IPS DF 19.7 (cell line): ENCODE results near the gene NCOA3.
"Not testable (repeated sequence)": the region's sequence is repeated elsewhere in the genome, so short reads cannot be mapped to it uniquely, and the experiment has no call there.

Experiments used
- DNase-seq: peaks from one replicate; pipeline ENCODE4 v3.0.0-alpha.2; 2013; ENCODE audit warnings: low read depth, low spot score

Gene NCOA3

DNA sequence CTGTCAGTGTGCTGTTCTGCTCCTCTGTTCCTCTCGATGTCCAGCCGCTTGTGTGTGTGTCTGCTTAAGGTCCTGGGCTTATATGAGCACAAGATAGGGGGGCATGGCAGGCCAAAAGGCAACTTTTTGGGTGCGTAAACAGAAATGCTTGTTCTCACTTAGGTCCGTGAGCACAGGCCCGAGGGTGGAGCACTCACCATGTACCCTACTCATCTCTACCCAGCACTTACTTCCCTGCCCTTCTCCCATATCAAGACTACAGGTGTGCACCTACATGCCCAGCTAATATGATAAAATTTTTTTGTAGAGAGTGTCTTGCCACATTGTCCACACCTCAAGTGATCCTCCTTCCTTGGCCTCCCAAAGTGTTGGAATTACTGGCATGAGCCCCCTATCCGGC, 34.3 kb downstream of the NCOA3 start:
- DNase-seq = no peak

DNA sequence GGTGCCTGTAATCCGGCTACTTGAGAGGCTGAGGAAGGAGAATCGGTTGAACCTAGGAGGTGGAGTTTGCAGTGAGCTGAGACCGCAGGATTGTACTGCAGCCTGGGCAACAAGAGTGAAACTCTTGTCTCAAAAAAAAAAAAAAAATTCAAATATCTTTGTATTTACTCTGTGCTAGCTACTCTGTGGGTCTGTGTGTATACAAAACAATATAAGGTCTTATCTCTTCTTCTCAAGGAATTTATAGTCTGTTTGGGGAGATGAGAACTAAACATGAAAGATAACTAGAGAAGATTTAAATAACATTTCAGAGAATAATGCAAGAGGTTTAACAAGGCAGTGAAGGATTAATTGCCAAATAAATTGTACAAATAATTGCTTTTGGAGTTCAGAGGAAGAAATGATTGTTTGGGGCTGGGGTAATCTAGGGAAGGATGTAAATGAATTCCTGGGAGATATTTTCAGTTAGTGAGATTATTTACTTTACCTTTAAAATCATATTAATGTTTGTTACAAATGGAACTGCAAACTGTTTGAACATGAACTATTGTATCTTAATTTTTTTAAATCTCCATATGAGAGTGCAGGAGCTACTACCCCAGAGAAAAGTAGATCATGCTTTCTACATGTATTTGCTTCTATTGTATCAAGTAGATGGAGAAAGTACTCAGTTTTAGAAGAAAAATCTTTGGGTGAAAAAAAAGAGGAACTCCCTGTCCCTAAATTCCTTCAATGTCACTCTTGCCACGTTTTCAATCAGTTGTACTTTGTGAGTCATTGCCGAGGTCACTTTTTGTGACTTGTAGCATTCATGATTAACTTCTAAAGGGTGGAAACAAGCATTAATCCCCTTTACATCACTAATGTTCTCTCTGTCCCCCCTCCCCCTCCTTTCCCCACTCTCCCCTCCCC, 39.0 kb downstream of the NCOA3 start:
- no peak for DNase-seq

DNA sequence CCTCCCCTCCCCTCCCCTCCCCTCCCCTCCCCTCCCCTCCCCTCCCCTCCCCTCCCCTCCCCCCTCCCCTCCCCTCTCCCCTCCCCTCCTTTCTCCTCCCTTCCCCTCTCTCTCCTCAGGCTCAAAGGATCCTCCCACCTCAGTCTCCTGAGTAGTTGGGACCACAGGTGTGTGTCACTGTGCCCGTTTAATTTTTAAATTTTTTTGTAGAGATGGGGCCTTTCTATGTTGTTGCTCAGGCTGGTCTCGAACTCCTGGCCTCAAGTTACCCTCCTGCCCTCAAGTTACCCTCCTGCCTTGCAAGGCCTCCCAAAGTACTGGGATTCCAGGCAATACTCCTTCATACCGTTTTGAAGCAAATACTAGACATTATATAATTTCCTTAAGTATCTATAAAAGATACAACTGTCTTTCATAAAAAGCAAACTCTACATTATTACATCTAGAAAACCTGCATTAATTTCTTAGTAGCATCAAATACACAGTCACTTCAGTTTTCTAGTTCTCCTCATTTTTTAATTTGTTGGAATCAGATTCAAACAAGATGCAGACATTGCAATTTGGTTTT, 39.8 kb downstream of the NCOA3 start:
- no peak for DNase-seq

DNA sequence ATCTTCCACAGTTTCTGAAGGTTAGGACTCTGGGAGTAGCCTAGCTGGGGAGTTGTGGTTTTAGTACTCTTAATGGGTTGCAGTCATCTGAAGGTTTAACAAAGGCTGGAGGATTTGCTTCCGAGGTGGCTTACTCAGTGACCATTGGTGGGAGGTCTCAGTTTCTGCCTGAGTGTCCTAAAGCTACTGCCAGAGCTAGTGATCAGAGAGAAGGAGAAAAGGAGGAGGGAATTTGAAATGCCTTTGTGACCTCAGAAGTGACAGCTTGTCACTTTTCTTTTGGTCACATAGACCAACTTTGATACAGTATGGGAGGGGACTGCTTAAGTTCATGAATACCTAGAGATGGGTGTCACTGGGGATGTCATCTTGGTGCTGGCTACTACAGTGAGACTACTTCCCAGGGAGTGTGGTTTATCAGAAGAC, 41.3 kb downstream of the NCOA3 start:
- no peak for DNase-seq

DNA sequence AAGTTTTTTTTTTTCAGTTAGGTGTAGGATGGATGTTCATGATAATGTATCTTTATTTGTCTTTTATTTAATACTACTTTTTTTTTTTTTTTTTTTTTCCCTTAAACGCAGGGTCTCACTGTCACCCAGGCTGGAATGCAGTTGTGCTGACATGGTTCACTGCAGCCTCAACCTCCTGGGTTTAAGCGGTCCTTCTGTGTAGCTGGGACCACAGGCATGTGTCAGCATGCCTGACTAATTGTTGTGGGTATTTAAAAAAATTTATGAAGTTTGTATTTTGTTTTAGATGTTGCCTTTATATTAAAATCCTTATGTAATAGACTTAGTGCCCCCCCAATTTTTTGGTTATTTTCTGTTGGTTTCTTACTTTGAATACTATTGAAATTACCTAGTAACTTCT, 42.6 kb downstream of the NCOA3 start:
- DNase-seq = no peak

DNA sequence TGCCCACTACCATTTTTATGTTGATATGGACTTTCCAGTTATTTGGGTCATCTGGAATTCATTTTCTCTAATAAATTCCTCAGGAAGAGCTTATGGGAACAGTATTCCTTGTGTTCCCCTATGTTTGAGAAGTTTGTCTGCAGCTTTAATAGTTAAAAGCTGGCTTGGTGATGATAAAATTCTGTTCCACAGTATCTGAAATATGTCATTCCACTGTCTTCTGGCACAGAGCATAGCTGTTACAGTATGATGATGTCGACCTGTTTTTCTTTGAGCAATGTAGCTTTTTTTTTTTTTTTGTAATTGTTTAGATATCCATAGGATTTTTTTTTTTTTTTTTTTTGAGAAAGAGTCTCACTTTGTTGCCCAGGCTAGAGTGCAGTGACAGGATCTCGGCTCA, 43.2 kb downstream of the NCOA3 start:
- DNase-seq = no peak

DNA sequence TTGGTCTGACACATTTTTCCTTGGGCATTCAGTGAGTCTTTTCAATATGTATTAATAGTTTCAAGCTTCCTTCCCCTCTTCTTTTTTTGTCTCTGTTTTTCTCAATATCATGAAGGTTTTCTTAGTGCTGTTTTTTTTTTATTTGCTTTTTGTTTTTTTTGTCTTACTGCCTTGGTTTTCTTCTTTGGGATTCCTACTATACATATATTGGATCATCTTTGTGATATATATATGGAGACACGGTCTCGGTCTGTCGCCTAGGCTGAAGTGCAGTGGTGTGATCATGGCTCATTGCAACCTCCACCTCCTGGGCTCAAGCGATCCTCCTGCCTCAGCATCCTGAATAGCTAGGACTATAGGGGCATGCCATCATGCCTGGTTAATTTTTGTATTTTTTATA, 43.8 kb downstream of the NCOA3 start:
- no peak for DNase-seq

DNA sequence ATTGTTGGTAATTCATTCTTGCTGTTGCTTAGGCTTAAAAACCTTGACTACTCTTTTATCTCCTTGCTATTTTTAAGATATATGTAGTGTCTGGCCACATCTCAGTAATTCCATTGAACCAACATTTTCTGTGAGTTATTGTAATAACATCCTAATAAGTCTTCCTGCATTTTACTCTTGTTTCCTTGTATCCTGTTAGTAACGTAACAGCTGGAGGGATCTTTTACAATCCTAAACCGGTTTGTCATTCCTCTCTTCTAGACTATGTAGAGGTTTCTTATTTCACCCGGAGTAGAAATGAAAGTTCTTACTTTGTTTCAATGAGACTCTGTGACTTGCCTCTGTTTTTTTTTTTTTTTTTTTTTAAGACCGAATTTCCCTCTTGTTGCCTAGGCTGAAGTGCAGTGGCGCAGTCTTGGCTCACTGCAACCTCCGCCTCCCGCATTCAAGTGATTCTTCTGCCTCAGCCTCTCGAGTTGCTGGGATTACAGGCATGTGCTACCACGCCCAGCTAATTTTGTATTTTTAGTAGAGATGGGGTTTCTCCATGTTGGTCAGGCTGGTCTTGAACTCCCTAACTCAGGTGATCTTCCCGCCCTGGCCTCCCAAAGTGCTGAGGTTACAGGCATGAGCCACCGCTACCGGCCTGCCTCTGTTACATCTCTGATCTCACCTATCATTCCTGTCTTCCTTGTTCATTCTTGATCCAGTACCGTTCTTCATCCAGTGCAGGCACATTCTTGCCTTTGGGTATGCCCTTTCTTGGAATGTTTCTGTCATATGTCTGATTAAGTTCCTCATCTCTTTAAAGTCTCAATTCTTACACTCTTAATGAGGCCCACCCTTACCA, 44.7 kb downstream of the NCOA3 start:
- no peak for DNase-seq

DNA sequence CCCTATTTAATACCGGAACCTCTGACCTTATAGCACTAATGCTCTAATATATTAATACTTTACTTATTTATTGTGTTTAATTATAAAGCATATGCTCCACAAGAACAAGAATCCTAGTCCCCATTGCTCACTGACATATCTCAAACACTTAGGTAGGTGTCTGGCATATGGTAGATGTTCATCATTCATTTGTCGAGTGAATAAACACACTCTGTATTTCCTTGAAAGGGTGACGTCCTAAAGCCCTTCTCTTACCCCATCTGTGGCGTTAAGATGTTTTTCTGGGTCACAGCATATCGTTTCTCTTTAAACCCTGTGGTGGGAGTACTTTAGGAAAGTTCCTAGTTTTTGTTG, 45.3 kb downstream of the NCOA3 start:
- no peak for DNase-seq

DNA sequence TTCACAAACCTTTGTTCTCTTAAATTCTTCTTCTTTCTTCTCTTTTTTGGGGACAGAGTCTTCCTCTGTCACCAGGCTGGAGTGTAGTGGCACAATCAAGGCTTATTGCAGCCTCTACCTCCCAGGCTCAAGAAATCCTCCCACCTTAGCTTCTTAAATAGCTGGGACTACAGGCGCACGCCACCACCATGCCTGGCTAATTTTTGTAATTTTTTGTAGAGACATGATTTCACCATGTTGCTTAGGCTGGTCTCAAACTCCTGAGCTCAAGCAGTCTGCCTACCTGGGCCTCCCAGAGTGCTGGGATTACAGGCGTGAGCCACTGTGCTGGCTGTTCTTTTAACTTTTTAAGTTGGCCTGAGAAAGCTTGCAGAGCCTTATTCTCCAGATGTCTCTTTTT, 48.0 kb downstream of the NCOA3 start:
- no peak for DNase-seq

DNA sequence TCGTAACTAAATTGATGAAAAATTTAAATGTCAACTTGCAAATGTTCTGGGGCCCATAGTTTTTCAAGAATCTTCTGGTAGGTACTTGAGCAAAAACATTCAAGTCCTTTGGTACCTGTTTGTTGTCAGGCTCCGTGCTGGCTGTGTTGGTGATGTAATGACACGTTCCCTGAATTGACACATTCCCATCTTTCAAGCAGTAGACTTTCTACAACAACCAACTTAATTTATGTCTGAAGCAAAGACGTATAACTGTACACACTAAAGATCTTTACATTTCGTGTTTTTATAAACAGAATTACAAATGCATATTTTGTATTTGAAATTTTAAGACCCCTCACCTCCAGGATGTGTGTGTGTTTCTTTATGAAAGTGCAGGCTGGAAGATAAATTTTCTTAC, 49.5 kb downstream of the NCOA3 start:
- no peak for DNase-seq

DNA sequence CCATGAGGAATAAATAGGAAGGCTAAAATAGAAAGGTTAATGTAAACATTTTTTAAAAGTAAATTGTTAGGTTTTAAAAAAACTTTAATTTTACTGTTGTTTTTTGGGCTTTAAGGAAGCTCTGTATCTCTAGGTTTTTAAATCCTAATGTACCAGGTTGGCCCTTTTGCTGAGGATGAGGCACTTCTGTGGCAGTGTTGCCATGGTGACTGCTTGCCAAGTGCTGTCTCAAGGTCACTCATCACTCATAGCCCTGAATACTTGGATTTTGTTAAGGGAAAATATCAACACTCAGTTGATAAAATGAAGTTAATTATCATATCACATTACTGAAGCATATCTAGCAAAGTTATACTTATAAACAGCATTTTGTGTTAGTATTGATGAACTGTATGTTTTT, 50.2 kb downstream of the NCOA3 start:
- DNase-seq = no peak

DNA sequence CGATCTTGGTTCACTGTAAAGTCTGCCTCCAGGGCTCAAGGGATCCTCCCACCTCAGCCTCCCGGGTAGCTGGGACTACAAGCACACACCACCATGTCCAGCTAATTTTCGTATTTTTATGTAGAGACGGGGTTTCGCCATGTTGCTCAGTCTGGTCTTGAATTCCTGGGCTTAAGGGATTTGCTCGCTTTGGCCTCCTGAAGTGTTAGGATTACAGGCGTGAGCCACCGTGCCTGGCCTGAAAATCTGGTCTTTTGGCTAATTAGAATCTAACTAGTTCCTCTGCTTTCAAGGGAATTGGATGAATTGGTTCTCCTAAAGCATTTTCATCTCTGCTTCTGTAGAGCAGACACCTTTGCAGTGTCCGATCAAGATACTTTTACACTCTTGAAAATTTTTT, 51.3 kb downstream of the NCOA3 start:
- DNase-seq = no peak

DNA sequence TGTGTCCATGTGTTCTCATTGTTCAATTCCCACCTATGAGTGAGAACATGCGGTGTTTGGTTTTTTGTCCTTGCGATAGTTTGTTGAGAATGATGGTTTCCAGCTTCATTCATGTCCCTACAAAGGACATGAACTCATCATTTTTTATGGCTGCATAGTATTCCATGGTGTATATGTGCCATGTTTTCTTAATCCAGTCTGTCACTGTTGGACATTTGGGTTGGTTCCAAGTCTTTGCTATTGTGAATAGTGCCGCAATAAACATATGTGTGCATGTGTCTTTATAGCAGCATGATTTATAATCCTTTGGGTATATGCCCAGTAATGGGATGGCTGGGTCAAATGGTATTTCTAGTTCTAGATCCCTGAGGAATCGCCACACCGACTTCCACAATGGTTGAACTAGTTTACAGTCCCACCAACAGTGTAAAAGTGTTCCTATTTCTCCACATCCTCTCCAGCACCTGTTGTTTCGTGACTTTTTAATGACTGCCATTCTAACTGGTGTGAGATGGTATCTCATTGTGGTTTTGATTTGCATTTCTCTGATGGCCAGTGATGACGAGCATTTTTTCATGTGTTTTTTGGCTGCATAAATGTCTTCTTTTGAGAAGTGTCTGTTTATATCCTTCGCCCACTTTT, 52.0 kb downstream of the NCOA3 start:
- DNase-seq = not testable (repeated sequence)

DNA sequence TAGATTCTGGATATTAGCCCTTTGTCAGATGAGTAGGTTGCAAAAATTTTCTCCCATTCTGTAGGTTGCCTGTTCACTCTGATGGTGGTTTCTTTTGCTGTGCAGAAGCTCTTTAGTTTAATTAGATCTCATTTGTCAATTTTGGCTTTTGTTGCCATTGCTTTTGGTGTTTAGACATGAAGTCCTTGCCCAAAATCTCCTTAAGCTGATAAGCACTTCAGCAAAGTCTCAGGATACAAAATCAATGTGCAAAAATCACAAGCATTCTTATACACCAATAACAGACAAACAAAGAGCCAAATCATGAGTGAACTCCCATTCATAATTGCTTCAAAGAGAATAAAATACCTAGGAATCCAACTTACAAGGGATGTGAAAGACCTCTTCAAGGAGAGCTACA, 52.6 kb downstream of the NCOA3 start:
- not testable (repeated sequence) for DNase-seq

DNA sequence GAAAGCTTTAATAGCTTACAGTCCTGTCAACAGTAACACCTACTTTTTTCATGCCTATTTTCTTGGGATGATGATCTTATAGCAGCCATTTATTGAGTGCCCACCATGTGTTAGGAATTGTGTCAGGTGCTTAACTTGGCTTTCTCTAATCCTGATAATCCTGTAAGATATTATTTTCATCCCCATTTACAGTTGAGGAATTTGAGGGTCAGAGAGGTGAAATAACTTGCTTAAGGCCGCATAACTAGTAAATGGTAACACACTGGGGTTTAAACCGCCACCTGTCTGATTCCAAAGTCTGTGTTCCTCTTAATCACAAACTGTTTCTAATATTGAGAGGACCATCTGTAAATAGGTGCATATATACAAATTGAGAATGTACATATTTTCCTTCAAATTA, 55.5 kb downstream of the NCOA3 start:
- no peak for DNase-seq

DNA sequence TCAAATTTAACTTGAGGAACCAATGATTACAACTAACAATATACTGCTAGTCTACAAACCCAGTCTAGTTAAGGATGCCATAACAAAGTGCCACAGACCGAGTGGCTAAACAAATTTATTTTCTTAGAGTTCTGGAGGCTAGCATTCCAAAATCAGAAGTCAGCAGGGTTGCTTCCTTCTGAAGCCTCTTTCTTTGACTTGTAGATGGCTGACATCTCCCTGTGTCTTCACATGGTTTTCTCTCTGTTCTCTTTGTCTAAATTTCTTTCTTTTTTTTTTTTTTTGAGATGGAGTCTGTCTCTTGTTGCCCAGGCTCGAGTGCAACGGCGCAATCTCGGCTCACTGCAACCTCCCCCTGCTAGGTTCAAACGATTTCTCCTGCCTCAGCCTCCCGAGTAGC, 56.1 kb downstream of the NCOA3 start:
- no peak for DNase-seq

DNA sequence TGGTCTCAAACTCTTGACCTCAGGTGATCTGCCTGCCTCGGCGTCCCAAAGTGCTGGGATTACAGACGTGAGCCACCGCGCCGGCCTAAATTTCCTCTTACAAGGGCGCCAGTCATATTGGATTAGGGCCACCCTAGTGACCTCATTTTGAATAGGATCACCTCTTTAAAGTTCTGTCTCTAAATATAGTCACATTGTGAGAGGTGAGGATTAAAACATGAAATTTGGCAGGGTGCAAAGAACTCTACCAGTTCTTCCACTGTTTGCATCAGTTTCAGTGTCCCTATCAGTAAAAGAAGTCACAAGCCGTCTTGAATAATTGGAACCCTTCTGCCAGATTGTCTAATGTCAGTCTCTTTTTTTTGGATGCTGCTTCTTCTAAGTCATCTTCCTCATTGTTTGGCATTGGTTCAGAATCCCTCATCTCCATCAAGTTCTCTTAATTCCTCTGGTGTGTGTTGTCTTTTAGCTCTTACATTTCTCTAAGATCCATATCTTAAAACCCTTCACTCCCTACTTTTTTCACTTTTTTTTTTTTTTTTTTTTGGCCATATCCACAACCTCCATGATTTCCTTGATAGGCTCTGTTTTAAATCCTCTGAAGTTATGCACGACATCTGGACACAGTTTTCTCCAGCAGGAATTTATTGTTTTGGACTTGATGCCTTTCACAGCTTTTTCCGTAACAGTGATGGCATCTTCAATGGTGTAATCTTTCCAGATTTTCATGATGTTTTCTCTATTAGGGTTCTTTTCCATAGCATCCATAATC, 56.8 kb downstream of the NCOA3 start:
- no peak for DNase-seq

DNA sequence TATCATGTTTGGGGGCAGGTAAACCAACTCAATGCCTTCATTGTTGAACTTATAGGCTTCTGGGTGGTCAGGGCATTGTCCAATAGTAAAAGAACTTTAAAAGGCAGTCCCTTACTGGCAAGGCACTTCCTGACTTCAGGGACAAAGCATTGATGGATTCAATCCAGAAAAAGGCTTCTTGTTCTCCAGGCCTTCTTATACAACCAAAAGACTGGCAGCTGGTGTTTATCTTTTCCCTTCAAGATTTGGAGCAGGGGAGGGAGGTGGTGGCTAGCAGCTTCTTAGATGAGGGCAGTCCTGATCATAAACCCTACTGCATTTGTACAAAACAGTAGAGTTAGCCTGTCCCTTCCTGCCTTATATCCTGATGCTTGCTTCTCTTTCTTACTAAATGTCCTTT, 57.5 kb downstream of the NCOA3 start:
- DNase-seq = no peak

DNA sequence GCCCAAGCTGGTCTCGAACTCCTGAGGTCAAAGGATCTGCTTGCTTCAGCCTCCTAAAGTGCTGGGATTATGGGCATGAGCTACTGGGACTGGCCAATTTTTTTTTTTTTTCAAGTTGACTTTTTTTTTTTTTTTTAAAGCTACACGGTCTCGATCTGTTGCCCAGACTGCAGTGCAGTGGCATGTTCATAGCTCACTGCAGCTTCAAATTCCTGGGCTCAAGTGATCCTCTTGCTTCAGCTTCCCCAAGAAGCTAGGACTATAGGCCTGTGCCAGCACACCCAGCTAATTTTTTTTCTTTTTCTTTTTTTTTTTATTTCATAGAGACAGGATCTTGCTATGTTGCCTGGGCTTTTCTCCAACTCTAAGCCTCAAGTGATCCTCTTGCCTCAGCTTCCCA, 59.5 kb downstream of the NCOA3 start:
- DNase-seq = no peak
